ENCODE measurements around the gene DENND1A.

DNA sequence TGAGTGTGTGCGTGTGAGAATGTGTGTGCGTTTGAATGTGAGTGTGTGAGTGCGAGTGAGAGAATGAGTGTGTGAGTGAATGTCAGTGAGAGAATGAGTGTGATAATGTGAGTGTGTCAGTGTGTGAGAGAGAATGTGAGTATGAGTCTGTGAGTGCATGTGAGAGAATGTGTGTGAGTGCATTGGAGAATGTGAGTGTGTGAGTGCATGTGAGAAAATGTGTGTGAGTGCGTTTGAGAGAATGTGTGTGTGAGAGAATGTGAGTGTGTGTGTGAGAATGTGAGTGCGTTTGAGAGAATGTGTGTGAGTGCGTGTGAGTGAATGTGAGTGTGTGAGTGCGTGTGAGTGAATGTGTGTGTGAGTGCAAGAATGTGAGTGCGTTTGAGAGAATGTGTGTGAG, 42.7 kb upstream of the DENND1A start:
- TF ChIP-seq, protein P1, sequence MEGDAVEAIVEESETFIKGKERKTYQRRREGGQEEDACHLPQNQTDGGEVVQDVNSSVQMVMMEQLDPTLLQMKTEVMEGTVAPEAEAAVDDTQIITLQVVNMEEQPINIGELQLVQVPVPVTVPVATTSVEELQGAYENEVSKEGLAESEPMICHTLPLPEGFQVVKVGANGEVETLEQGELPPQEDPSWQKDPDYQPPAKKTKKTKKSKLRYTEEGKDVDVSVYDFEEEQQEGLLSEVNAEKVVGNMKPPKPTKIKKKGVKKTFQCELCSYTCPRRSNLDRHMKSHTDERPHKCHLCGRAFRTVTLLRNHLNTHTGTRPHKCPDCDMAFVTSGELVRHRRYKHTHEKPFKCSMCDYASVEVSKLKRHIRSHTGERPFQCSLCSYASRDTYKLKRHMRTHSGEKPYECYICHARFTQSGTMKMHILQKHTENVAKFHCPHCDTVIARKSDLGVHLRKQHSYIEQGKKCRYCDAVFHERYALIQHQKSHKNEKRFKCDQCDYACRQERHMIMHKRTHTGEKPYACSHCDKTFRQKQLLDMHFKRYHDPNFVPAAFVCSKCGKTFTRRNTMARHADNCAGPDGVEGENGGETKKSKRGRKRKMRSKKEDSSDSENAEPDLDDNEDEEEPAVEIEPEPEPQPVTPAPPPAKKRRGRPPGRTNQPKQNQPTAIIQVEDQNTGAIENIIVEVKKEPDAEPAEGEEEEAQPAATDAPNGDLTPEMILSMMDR (IDR thresholded peaks at IDR 0.05; ENCODE audit: insufficient read depth, low read depth, low read length) = no peak
- no peak for TF ChIP-seq EZH2 (IDR thresholded peaks at IDR 0.05; ENCODE audit: insufficient read depth, low read length)

All from astrocyte (in vitro differentiated cells and primary cell).